SK-N-SH treated with all-trans-retinoic acid at 6 μM for 48 hours (cell line): ENCODE results near the gene DGAT2.

ENCODE experiments used
- ATAC-seq: fragments of 200-7000 bp; cut with Tn5 transposase; 3 replicates; pipeline ENCODE4 v1.9.1; 2020; ENCODE audit warnings: mild to moderate bottlenecking, moderate library complexity
- ARNTL ChIP-seq: fragments of 450-650 bp; formaldehyde crosslinking; IDR thresholded peaks from 2 replicates; pipeline ENCODE4 v1.5.0; 2020; ENCODE audit warnings: low read depth, mild to moderate bottlenecking, moderate library complexity, borderline replicate concordance
- BACH2 ChIP-seq: fragments of 250-450 bp; sonication (Bioruptor Pico); IDR thresholded peaks from 2 replicates; pipeline ENCODE4 v1.9.0; 2021; ENCODE audit warnings: mild to moderate bottlenecking, borderline replicate concordance
- CSDC2 ChIP-seq: fragments of 250-450 bp; sonication (Bioruptor Pico); IDR thresholded peaks from 2 replicates; pipeline ENCODE4 v1.5.0; 2020; ENCODE audit warnings: mild to moderate bottlenecking, moderate library complexity
- GLIS3 ChIP-seq: fragments of 250-450 bp; sonication (Bioruptor Pico); IDR thresholded peaks from 2 replicates; pipeline ENCODE4 v1.5.0; 2020; ENCODE audit warnings: mild to moderate bottlenecking, moderate library complexity
- ISL1 ChIP-seq: fragments of 250-450 bp; sonication (Bioruptor Pico); IDR thresholded peaks from 2 replicates; pipeline ENCODE4 v2.1.2; 2022; ENCODE audit warnings: mild to moderate bottlenecking, moderate library complexity
- OSR1 ChIP-seq: fragments of 250-450 bp; sonication (Bioruptor Pico); IDR thresholded peaks from 2 replicates; pipeline ENCODE4 v1.8.0; 2022; ENCODE audit warnings: moderate library complexity, mild to moderate bottlenecking, inconsistent platforms
- RARB ChIP-seq: fragments of 250-450 bp; sonication (Bioruptor Pico); IDR thresholded peaks from 2 replicates; pipeline ENCODE4 v1.8.0; 2021; ENCODE audit warnings: mild to moderate bottlenecking, moderate library complexity
- SNAI2 ChIP-seq: fragments of 250-450 bp; sonication (Bioruptor Pico); IDR thresholded peaks from 2 replicates; pipeline ENCODE4 v1.5.0; 2020; ENCODE audit warnings: mild to moderate bottlenecking, moderate library complexity
- TOX ChIP-seq: fragments of 250-450 bp; sonication (Bioruptor Pico); IDR thresholded peaks from 2 replicates; pipeline ENCODE4 v1.8.0; 2021; ENCODE audit warnings: mild to moderate bottlenecking, moderate library complexity, borderline replicate concordance
- ZC3H10 ChIP-seq: fragments of 250-450 bp; sonication (Bioruptor Pico); IDR thresholded peaks from 2 replicates; pipeline ENCODE4 v1.5.1; 2021; ENCODE audit warnings: mild to moderate bottlenecking, moderate library complexity
- ZFP3 ChIP-seq: fragments of 250-450 bp; sonication (Bioruptor Pico); IDR thresholded peaks from 2 replicates; pipeline ENCODE4 v1.5.0; 2020; ENCODE audit warnings: mild to moderate bottlenecking, moderate library complexity
- ZNF70 ChIP-seq: fragments of 450-650 bp; formaldehyde crosslinking; IDR thresholded peaks from 2 replicates; pipeline ENCODE4 v1.5.0; 2020; ENCODE audit warnings: mild to moderate bottlenecking, moderate library complexity
- ZNF8 ChIP-seq: fragments of 450-650 bp; formaldehyde crosslinking; IDR thresholded peaks from 2 replicates; pipeline ENCODE4 v1.5.0; 2020; ENCODE audit warnings: mild to moderate bottlenecking, moderate library complexity
- TF ChIP-seq, protein P1 (sequence below): fragments of 250-450 bp; sonication (Bioruptor Pico); IDR thresholded peaks from 2 replicates; pipeline ENCODE4 v1.8.0; 2021; ENCODE audit warnings: low read depth, mild to moderate bottlenecking, moderate library complexity, borderline replicate concordance
- TF ChIP-seq, protein P2 (sequence below): fragments of 250-450 bp; sonication (Bioruptor Pico); IDR thresholded peaks from 2 replicates; pipeline ENCODE4 v1.5.0; 2020; ENCODE audit warnings: mild to moderate bottlenecking, moderate library complexity
- TF ChIP-seq, protein P3 (sequence below): fragments of 250-450 bp; sonication (Bioruptor Pico); IDR thresholded peaks from 2 replicates; pipeline ENCODE4 v1.5.1; 2020; ENCODE audit warnings: low read depth, mild to moderate bottlenecking, moderate library complexity
- TF ChIP-seq, protein P4 (sequence below): fragments of 250-450 bp; sonication (Bioruptor Pico); IDR thresholded peaks from 2 replicates; pipeline ENCODE4 v1.8.0; 2020; ENCODE audit warnings: mild to moderate bottlenecking, moderate library complexity, borderline replicate concordance
- TF ChIP-seq, protein P5 (sequence below): fragments of 250-450 bp; sonication (Bioruptor Pico); IDR thresholded peaks from 2 replicates; pipeline ENCODE4 v1.5.1; 2021; ENCODE audit warnings: mild to moderate bottlenecking, moderate library complexity

DGAT2 gene

DNA sequence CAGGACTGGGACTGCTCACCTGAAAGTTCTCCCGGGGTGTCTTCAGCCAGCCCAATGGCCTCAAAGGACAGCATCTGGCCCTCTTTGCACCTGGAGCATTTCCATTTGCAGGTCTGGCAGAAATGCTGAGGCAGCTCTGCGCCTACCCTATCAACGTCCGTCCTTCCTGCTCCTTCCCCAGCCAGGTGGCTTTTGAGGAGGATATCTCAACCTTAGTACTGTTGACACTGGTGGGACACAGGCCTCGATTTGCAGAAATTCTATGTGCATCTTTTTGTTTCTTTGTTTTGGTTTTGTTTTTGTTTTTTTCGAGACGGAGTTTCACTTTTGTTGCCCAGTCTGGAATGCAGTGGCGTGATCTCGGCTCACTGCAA lies 45.9 kb upstream of the DGAT2 start (continued):
- TF ChIP-seq, protein P1, sequence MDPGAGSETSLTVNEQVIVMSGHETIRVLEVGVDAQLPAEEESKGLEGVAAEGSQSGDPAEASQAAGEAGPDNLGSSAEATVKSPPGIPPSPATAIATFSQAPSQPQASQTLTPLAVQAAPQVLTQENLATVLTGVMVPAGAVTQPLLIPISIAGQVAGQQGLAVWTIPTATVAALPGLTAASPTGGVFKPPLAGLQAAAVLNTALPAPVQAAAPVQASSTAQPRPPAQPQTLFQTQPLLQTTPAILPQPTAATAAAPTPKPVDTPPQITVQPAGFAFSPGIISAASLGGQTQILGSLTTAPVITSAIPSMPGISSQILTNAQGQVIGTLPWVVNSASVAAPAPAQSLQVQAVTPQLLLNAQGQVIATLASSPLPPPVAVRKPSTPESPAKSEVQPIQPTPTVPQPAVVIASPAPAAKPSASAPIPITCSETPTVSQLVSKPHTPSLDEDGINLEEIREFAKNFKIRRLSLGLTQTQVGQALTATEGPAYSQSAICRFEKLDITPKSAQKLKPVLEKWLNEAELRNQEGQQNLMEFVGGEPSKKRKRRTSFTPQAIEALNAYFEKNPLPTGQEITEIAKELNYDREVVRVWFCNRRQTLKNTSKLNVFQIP (CRISPR knock-in tag): no peak
- TF ChIP-seq TOX: no peak
- TF ChIP-seq GLIS3: no peak
- TF ChIP-seq, protein P2, sequence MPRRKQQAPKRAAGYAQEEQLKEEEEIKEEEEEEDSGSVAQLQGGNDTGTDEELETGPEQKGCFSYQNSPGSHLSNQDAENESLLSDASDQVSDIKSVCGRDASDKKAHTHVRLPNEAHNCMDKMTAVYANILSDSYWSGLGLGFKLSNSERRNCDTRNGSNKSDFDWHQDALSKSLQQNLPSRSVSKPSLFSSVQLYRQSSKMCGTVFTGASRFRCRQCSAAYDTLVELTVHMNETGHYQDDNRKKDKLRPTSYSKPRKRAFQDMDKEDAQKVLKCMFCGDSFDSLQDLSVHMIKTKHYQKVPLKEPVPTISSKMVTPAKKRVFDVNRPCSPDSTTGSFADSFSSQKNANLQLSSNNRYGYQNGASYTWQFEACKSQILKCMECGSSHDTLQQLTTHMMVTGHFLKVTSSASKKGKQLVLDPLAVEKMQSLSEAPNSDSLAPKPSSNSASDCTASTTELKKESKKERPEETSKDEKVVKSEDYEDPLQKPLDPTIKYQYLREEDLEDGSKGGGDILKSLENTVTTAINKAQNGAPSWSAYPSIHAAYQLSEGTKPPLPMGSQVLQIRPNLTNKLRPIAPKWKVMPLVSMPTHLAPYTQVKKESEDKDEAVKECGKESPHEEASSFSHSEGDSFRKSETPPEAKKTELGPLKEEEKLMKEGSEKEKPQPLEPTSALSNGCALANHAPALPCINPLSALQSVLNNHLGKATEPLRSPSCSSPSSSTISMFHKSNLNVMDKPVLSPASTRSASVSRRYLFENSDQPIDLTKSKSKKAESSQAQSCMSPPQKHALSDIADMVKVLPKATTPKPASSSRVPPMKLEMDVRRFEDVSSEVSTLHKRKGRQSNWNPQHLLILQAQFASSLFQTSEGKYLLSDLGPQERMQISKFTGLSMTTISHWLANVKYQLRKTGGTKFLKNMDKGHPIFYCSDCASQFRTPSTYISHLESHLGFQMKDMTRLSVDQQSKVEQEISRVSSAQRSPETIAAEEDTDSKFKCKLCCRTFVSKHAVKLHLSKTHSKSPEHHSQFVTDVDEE (CRISPR knock-in tag): no peak

DNA sequence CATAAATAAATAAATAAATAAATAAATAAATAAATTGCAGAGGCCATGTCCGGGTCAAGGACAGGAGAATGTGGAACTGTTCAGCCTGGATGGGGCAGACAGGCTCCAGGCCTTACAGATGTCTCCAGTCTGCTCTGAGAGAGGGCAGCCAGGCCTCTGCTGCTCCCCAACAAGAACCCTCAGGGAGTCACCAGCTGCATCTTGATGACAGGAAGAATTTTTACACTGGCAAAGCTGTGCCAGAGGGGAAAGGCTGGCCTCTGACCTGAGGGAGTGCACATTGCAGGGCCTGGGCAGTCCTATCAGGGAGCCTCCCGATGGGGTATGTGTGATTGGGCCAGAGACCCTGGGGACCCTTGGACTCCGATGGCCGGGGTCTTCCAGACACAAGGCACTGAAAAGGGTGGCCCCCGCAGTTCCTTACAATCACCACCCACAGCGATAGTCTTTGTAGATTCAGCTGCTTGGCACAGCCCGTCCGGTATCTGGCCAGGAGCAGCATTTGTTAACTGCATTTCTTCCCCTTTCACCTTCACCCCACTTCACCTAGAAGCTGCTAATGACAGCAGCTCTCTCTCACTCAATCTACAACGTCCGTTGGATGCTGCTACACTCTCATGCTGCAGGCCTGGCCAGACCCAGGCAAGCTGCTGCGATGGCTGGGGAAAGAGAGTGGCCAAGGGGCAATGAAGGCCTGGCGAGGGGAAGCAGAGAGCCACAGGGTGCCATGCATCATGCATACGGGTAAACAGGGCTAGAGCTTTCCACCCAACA lies 42.8 kb upstream of the DGAT2 start:
- no peak for TF ChIP-seq CSDC2
- TF ChIP-seq, protein P3, sequence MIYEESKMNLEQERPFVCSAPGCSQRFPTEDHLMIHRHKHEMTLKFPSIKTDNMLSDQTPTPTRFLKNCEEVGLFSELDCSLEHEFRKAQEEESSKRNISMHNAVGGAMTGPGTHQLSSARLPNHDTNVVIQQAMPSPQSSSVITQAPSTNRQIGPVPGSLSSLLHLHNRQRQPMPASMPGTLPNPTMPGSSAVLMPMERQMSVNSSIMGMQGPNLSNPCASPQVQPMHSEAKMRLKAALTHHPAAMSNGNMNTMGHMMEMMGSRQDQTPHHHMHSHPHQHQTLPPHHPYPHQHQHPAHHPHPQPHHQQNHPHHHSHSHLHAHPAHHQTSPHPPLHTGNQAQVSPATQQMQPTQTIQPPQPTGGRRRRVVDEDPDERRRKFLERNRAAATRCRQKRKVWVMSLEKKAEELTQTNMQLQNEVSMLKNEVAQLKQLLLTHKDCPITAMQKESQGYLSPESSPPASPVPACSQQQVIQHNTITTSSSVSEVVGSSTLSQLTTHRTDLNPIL: no peak
- TF ChIP-seq, protein P2 (CRISPR knock-in tag): no peak
- TF ChIP-seq SNAI2 (CRISPR knock-in tag): no peak
- TF ChIP-seq, protein P4, sequence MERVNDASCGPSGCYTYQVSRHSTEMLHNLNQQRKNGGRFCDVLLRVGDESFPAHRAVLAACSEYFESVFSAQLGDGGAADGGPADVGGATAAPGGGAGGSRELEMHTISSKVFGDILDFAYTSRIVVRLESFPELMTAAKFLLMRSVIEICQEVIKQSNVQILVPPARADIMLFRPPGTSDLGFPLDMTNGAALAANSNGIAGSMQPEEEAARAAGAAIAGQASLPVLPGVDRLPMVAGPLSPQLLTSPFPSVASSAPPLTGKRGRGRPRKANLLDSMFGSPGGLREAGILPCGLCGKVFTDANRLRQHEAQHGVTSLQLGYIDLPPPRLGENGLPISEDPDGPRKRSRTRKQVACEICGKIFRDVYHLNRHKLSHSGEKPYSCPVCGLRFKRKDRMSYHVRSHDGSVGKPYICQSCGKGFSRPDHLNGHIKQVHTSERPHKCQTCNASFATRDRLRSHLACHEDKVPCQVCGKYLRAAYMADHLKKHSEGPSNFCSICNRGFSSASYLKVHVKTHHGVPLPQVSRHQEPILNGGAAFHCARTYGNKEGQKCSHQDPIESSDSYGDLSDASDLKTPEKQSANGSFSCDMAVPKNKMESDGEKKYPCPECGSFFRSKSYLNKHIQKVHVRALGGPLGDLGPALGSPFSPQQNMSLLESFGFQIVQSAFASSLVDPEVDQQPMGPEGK (CRISPR knock-in tag): no peak
- TF ChIP-seq, protein P1 (CRISPR knock-in tag): no peak
- TF ChIP-seq, protein P5, sequence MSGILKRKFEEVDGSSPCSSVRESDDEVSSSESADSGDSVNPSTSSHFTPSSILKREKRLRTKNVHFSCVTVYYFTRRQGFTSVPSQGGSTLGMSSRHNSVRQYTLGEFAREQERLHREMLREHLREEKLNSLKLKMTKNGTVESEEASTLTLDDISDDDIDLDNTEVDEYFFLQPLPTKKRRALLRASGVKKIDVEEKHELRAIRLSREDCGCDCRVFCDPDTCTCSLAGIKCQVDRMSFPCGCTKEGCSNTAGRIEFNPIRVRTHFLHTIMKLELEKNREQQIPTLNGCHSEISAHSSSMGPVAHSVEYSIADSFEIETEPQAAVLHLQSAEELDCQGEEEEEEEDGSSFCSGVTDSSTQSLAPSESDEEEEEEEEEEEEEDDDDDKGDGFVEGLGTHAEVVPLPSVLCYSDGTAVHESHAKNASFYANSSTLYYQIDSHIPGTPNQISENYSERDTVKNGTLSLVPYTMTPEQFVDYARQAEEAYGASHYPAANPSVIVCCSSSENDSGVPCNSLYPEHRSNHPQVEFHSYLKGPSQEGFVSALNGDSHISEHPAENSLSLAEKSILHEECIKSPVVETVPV (CRISPR knock-in tag): no peak
- TF ChIP-seq ZC3H10: no peak
- no peak for TF ChIP-seq RARB (CRISPR knock-in tag)
- no peak for TF ChIP-seq OSR1 (CRISPR knock-in tag)
- TF ChIP-seq ISL1: no peak
- TF ChIP-seq ARNTL (CRISPR knock-in tag): no peak
- no peak for TF ChIP-seq BACH2 (CRISPR knock-in tag)
- TF ChIP-seq ZNF8 (CRISPR knock-in tag): no peak
- TF ChIP-seq GLIS3: no peak
- no peak for TF ChIP-seq ZFP3 (CRISPR knock-in tag)
- TF ChIP-seq ZNF70 (CRISPR knock-in tag): no peak
- no peak for ATAC-seq
